MM.1S (cell line): ENCODE data around the gene PDE4A.

Source experiments
- DNase-seq: peaks from one replicate; pipeline ENCODE4 v3.0.0-alpha.2; 2015
- H2AFZ ChIP-seq: fragments of 300-600 bp; sonication (generic); 2 replicates; pipeline ENCODE4 v1.6.0; 2016; ENCODE audit warnings: antibody characterized with exemption, low read length
- H3F3A ChIP-seq: fragments of 300-600 bp; sonication (generic); 2 replicates; pipeline ENCODE4 v1.6.1; 2016; ENCODE audit warnings: mild to moderate bottlenecking, antibody characterized with exemption, low read length, moderate library complexity, mixed read lengths; ENCODE audit not compliant: insufficient read depth
- H3K27ac ChIP-seq: fragments of 300-600 bp; sonication (generic); 2 replicates; pipeline ENCODE4 v1.5.1; 2016; ENCODE audit warnings: mild to moderate bottlenecking, low read length
- H3K27me3 ChIP-seq: fragments of 300-600 bp; sonication (generic); replicated peaks from 2 replicates; pipeline ENCODE4 v1.6.0; 2016; ENCODE audit warnings: low read length; ENCODE audit not compliant: insufficient read depth
- H3K36me3 ChIP-seq: fragments of 300-600 bp; sonication (generic); replicated peaks from 2 replicates; pipeline ENCODE4 v1.6.1; 2016; ENCODE audit warnings: mild to moderate bottlenecking, low read length, mixed read lengths; ENCODE audit not compliant: insufficient read depth
- H3K4me1 ChIP-seq: fragments of 300-600 bp; sonication (generic); 2 replicates; pipeline ENCODE4 v1.6.1; 2016; ENCODE audit warnings: low read length, mixed read lengths
- H3K4me2 ChIP-seq: fragments of 300-600 bp; sonication (generic); 2 replicates; pipeline ENCODE4 v1.6.0; 2016; ENCODE audit warnings: low read depth, low read length
- H3K4me3 ChIP-seq: fragments of 300-600 bp; sonication (generic); 2 replicates; pipeline ENCODE4 v1.5.1; 2016; ENCODE audit warnings: low read length, mixed read lengths
- H3K79me2 ChIP-seq: fragments of 300-600 bp; sonication (generic); 2 replicates; pipeline ENCODE4 v1.6.1; 2016; ENCODE audit warnings: mixed run types, low read length, mixed read lengths
- H3K9ac ChIP-seq: fragments of 300-600 bp; sonication (generic); 2 replicates; pipeline ENCODE4 v1.6.1; 2016; ENCODE audit warnings: low read length, mixed read lengths
- H3K9me2 ChIP-seq: fragments of 300-600 bp; sonication (generic); replicated peaks from 2 replicates; pipeline ENCODE4 v1.6.1; 2016; ENCODE audit warnings: mild to moderate bottlenecking, low read length, mixed read lengths; ENCODE audit not compliant: insufficient read depth
- H3K9me3 ChIP-seq: fragments of 300-600 bp; sonication (generic); replicated peaks from 2 replicates; pipeline ENCODE4 v1.6.1; 2016; ENCODE audit warnings: mild to moderate bottlenecking, low read length, mixed read lengths; ENCODE audit not compliant: insufficient read depth
- H4K20me1 ChIP-seq: fragments of 300-600 bp; sonication (generic); 2 replicates; pipeline ENCODE4 v1.6.1; 2016; ENCODE audit warnings: mild to moderate bottlenecking, low read length, moderate library complexity, mixed read lengths; ENCODE audit not compliant: insufficient read depth
- CTCF ChIP-seq: fragments of 300-600 bp; sonication (generic); IDR thresholded peaks from 2 replicates; pipeline ENCODE4 v1.5.1; 2016; ENCODE audit warnings: antibody characterized with exemption, low read length, mixed read lengths
- EZH2 ChIP-seq: fragments of 300-600 bp; sonication (generic); optimal IDR thresholded peaks from 2 replicates; pipeline ENCODE3; 2017; ENCODE audit warnings: low read depth, mild to moderate bottlenecking, antibody characterized with exemption, low read length, mixed read lengths
- EZH2phosphoT487 ChIP-seq: fragments of 300-600 bp; sonication (generic); IDR thresholded peaks from 2 replicates; pipeline ENCODE4 v1.6.1; 2018; ENCODE audit warnings: antibody characterized with exemption, low read length

PDE4A gene

GRCh38 chr19:10450853-10451609 is 30.7 kb downstream of the PDE4A start:
- Histone ChIP-seq H3K27ac (no peak overlapping the region), H3K4me3 (no peak overlapping the region), H3K4me2 (no peak overlapping the region)

GRCh38 chr19:10452726-10453618 is 32.6 kb downstream of the PDE4A start:
- no peak overlapping the region for H3K9ac ChIP-seq
- DNase-seq: no peak
- H3K4me1 ChIP-seq: no peaks in the 10 kb centered on the region
- H3K79me2 ChIP-seq: no peaks in the 10 kb centered on the region
- no peaks in the 10 kb centered on the region for H3K9me3 ChIP-seq
- H3F3A ChIP-seq: no peaks in the 10 kb centered on the region
- H3K4me2 ChIP-seq: no peak overlapping the region
- no peak for TF ChIP-seq EZH2phosphoT487
- H3K27me3 ChIP-seq: no peaks in the 10 kb centered on the region
- H3K4me3 ChIP-seq: no peak overlapping the region
- no peaks in the 10 kb centered on the region for H4K20me1 ChIP-seq
- no peak overlapping the region for H2AFZ ChIP-seq
- no peaks in the 10 kb centered on the region for H3K9me2 ChIP-seq
- no peak overlapping the region for H3K27ac ChIP-seq
- H3K36me3 ChIP-seq: no peaks in the 10 kb centered on the region

More at GRCh38 chr19:10450853-10451609, 30.7 kb downstream of the PDE4A start:
- TF ChIP-seq EZH2 (no peak), CTCF (no peak), EZH2phosphoT487 (no peak)
- Histone ChIP-seq H4K20me1 (no peaks in the 10 kb centered on the region), H3K27me3 (no peaks in the 10 kb centered on the region), H2AFZ (no peak overlapping the region), H3K9ac (no peak overlapping the region), H3K9me2 (no peaks in the 10 kb centered on the region), H3F3A (no peaks in the 10 kb centered on the region), H3K36me3 (no peaks in the 10 kb centered on the region), H3K9me3 (no peaks in the 10 kb centered on the region), H3K4me1 (no peaks in the 10 kb centered on the region), H3K79me2 (no peaks in the 10 kb centered on the region)
- no peak for DNase-seq

- DNase-seq: no peak
- no peak overlapping the region for H3K9ac ChIP-seq
- H3K9me2 ChIP-seq: no peaks in the 10 kb centered on the region
- H3K27me3 ChIP-seq: no peaks in the 10 kb centered on the region
- H3K9me3 ChIP-seq: no peaks in the 10 kb centered on the region
- no peaks in the 10 kb centered on the region for H4K20me1 ChIP-seq
- H3K36me3 ChIP-seq: no peaks in the 10 kb centered on the region
- no peak overlapping the region for H2AFZ ChIP-seq
- TF ChIP-seq CTCF: no peak
- TF ChIP-seq EZH2phosphoT487: no peak
- TF ChIP-seq EZH2: no peak
- H3K27ac ChIP-seq: no peak overlapping the region
- H3K4me1 ChIP-seq: no peaks in the 10 kb centered on the region
- no peaks in the 10 kb centered on the region for H3F3A ChIP-seq
- H3K4me2 ChIP-seq: no peak overlapping the region
- no peak overlapping the region for H3K4me3 ChIP-seq
- H3K79me2 ChIP-seq: no peaks in the 10 kb centered on the region
These were observed 33.5 kb downstream of the PDE4A start for GRCh38 chr19:10453852-10454251.
